H1 (cell line): ENCODE data around the gene GLS.

Experiments used
- CBX8 ChIP-seq: fragments of 300-800, 300-1000 bp; sonication (generic); IDR thresholded peaks from 2 replicates; pipeline ENCODE4 v1.7.1; 2016; ENCODE audit warnings: low read depth, low read length, borderline replicate concordance
- EP300 ChIP-seq, 2 experiments: IDR thresholded peaks; 1 replicate in 1 of 2; 2 replicates in 1 of 2; pipeline ENCODE4 v1.6.1; 2011 to 2012; ENCODE audit warnings: low read depth in 2 of 2, low read length in 2 of 2, mild to moderate bottlenecking in 2 of 2, borderline replicate concordance in 1 of 2, inconsistent platforms in 1 of 2, moderate library complexity in 1 of 2
- KDM1A ChIP-seq: fragments of 200-600, 300-600 bp; sonication (generic); IDR thresholded peaks from 2 replicates; pipeline ENCODE4 v1.7.1; 2016; ENCODE audit warnings: mild to moderate bottlenecking, low read length, borderline replicate concordance
- MAFK ChIP-seq: IDR thresholded peaks from 2 replicates; pipeline ENCODE4 v1.6.1; 2012; ENCODE audit warnings: low read depth, mild to moderate bottlenecking, improper control_type of control experiment, low read length
- MAX ChIP-seq: IDR thresholded peaks from 2 replicates; pipeline ENCODE4 v1.6.1; 2012; ENCODE audit warnings: inconsistent platforms
- PHF8 ChIP-seq: fragments of 200-600 bp; sonication (generic); conservative IDR thresholded peaks from 2 replicates; pipeline ENCODE4 v1.7.1; 2012; ENCODE audit warnings: low read depth, mild to moderate bottlenecking, inconsistent platforms, low read length, moderate library complexity
- POLR2A ChIP-seq, 2 experiments: IDR thresholded peaks; 1 replicate in 1 of 2; 2 replicates in 1 of 2; pipeline ENCODE4 v1.6.1; 2011; ENCODE audit warnings: low read depth in 2 of 2, low read length in 2 of 2, mild to moderate bottlenecking in 2 of 2; ENCODE audit errors: control extremely low read depth in 1 of 2
- POLR2AphosphoS5 ChIP-seq: IDR thresholded peaks from 2 replicates; pipeline ENCODE4 v1.6.1; 2011; ENCODE audit warnings: low read depth, low read length
- RAD21 ChIP-seq, 2 experiments: IDR thresholded peaks in 1 of 2; conservative IDR thresholded peaks in 1 of 2; 2 replicates each; pipeline ENCODE4 v1.6.1; 2011; ENCODE audit warnings: low read depth in 2 of 2, low read length in 2 of 2, improper control_type of control experiment in 1 of 2, inconsistent platforms in 1 of 2, mild to moderate bottlenecking in 1 of 2, moderate library complexity in 1 of 2
- SRF ChIP-seq: IDR thresholded peaks from 2 replicates; pipeline ENCODE4 v1.6.1; 2011; ENCODE audit warnings: mild to moderate bottlenecking, low read depth, low read length, moderate library complexity
- TF ChIP-seq, protein P1 (sequence below), 3 experiments: IDR thresholded peaks; 1 replicate in 2 of 3; 2 replicates in 1 of 3; pipeline versions ENCODE4 v1.5.1 to v1.6.1; 2011; ENCODE audit warnings: low read length in 3 of 3, mild to moderate bottlenecking in 3 of 3, inconsistent platforms in 2 of 3, low read depth in 1 of 3, moderate library complexity in 1 of 3; ENCODE audit not compliant: insufficient read depth in 1 of 3; ENCODE audit errors: control extremely low read depth in 1 of 3

DNA sequence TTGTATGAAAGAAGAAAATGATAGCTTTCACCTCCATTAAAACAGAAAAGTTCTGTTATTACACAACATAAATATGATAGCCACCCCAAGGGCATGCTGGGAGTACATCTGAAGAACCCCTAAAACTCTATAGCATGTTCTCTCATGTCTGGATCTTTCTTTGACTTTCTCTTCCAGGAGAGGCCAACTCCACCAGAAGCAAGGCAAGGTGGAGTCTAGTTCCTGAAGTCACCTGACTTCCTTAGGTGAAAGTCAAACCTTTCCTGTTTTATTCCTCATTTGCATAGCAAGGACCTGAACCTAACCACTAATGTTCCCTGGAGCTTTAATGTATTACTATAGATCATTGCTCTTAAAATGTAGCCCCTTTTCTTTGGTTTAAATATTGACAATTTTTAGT is 127.7 kb downstream of the GLS start:
- TF ChIP-seq EP300 (IDR thresholded peaks at IDR 0.05; ENCODE audit: borderline replicate concordance in 1 of 2, low read depth in 2 of 2, low read length in 2 of 2) (no peak), MAX (no peak), KDM1A (no peak), POLR2A (IDR thresholded peaks at IDR 0.05; ENCODE audit: control extremely low read depth in 1 of 2, low read depth in 2 of 2, low read length in 2 of 2) (no peak), PHF8 (no peak), SRF (no peak), RAD21 (IDR thresholded peaks at IDR 0.05 in 1 of 2, conservative IDR thresholded peaks at IDR 0.05 in 1 of 2; ENCODE audit: low read depth in 2 of 2, low read length in 2 of 2) (no peak), CBX8 (no peak), MAFK (no peak), POLR2AphosphoS5 (no peak)
- TF ChIP-seq, protein P1, sequence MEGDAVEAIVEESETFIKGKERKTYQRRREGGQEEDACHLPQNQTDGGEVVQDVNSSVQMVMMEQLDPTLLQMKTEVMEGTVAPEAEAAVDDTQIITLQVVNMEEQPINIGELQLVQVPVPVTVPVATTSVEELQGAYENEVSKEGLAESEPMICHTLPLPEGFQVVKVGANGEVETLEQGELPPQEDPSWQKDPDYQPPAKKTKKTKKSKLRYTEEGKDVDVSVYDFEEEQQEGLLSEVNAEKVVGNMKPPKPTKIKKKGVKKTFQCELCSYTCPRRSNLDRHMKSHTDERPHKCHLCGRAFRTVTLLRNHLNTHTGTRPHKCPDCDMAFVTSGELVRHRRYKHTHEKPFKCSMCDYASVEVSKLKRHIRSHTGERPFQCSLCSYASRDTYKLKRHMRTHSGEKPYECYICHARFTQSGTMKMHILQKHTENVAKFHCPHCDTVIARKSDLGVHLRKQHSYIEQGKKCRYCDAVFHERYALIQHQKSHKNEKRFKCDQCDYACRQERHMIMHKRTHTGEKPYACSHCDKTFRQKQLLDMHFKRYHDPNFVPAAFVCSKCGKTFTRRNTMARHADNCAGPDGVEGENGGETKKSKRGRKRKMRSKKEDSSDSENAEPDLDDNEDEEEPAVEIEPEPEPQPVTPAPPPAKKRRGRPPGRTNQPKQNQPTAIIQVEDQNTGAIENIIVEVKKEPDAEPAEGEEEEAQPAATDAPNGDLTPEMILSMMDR (IDR thresholded peaks at IDR 0.05; ENCODE audit: control extremely low read depth in 1 of 3, insufficient read depth in 1 of 3, low read depth in 1 of 3, low read length in 3 of 3), result no peak
